GM23338 (cell line): ENCODE measurements around the gene ATG9B. TPM values are rescaled to one million over a fixed set of nuclear protein-coding genes. Genes with fewer than 3 reads are reported as not detected.

ENCODE experiments used
- CREB1 ChIP-seq: fragments of 250-450 bp; sonication (Bioruptor Pico); IDR thresholded peaks from 2 replicates; pipeline ENCODE4 v1.5.0; 2020; ENCODE audit warnings: low read depth, mild to moderate bottlenecking, moderate library complexity
- EZH2 ChIP-seq: fragments of 200-600 bp; sonication (generic); IDR thresholded peaks from one replicate; pipeline ENCODE4 v1.8.0; 2017; ENCODE audit warnings: antibody characterized with exemption, mild to moderate bottlenecking, low read depth; ENCODE audit not compliant: unreplicated experiment
- NANOG ChIP-seq: IDR thresholded peaks from 2 replicates; pipeline ENCODE4 v1.6.1; 2016; ENCODE audit warnings: antibody characterized with exemption, borderline replicate concordance
- POLR2AphosphoS5 ChIP-seq: IDR thresholded peaks from 2 replicates; pipeline ENCODE4 v1.6.1; 2016; ENCODE audit warnings: antibody characterized with exemption, low read depth
- STAT1 ChIP-seq: IDR thresholded peaks from one replicate; pipeline ENCODE4 v1.6.1; 2016; ENCODE audit warnings: antibody characterized with exemption; ENCODE audit not compliant: unreplicated experiment
- ZNF114 ChIP-seq: fragments of 250-450 bp; sonication (Bioruptor Pico); IDR thresholded peaks from 2 replicates; pipeline ENCODE4 v1.5.0; 2020; ENCODE audit warnings: mild to moderate bottlenecking, moderate library complexity
- ZNF331 ChIP-seq: fragments of 250-450 bp; sonication (Bioruptor Pico); IDR thresholded peaks from 2 replicates; pipeline ENCODE4 v1.5.0; 2020; ENCODE audit warnings: low read depth, mild to moderate bottlenecking, moderate library complexity
- ZNF462 ChIP-seq: fragments of 250-450 bp; sonication (Bioruptor Pico); IDR thresholded peaks from 2 replicates; pipeline ENCODE4 v1.5.0; 2020; ENCODE audit warnings: mild to moderate bottlenecking, moderate library complexity
- polyA plus RNA-seq: library from polyadenylated mRNA; unstranded; fragments of >200 nt; fragmentation: Nextera tagmentation; extraction: Ambion mirVana; gene quantifications from 2 replicates; pipeline ENCODE4 v1.2.1, GENCODE V29; 2016
- total RNA-seq: library from RNA; depleted of rRNA; stranded (reverse); fragments of >200 nt; shearing (Covaris generic); gene quantifications from 2 replicates; pipeline ENCODE4 v1.2.3, GENCODE V29; 2014; rRNA removed

ATG9B gene
- total and polyA plus RNA-seq, 2 experiments from 2014 or later = 1.2 to 3.4 TPM

GRCh38 chr7:150965273-150965830, 58.9 kb downstream of the ATG9B start (continued):
- TF ChIP-seq ZNF462 (no peak), POLR2AphosphoS5 (no peak), CREB1 (CRISPR knock-in tag) (no peak), ZNF114 (CRISPR knock-in tag) (no peak), NANOG (no peak), ZNF331 (no peak), EZH2 (no peak), STAT1 (no peak)

Other genes with a start within 250 kb of the ATG9B start
- gene TMEM176B, start 224.1 kb downstream of the ATG9B start, total RNA-seq = 0.35 and 0.47 TPM in 2 replicates
- 0.42 and 0.83 TPM in 2 replicates for gene TMEM176B, start 224.1 kb downstream of the ATG9B start, polyA plus RNA-seq
- gene TMEM176A, start 223.7 kb downstream of the ATG9B start, total RNA-seq = not detected in 2 replicates
- gene TMEM176A, start 223.7 kb downstream of the ATG9B start, polyA plus RNA-seq = 0.34 and 0.66 TPM in 2 replicates
- gene AOC1, start 172.0 kb downstream of the ATG9B start, total RNA-seq = 0.47 TPM in 1 of 2 replicates, not detected in the other
- not detected in 2 replicates for gene AOC1, start 172.0 kb downstream of the ATG9B start, polyA plus RNA-seq
- 11.3 and 14.7 TPM in 2 replicates for gene KCNH2, start 46.2 kb downstream of the ATG9B start, total RNA-seq
- gene KCNH2, start 46.2 kb downstream of the ATG9B start, polyA plus RNA-seq = 2.6 and 2.9 TPM in 2 replicates
- 6.1 and 13.3 TPM in 2 replicates for gene NOS3, start 33.5 kb downstream of the ATG9B start, total RNA-seq
- gene NOS3, start 33.5 kb downstream of the ATG9B start, polyA plus RNA-seq = 2.6 and 3.1 TPM in 2 replicates
- 27.1 and 41.1 TPM in 2 replicates for gene ABCB8, start 4.0 kb upstream of the ATG9B start, total RNA-seq
- 11.4 and 13.1 TPM in 2 replicates for gene ABCB8, start 4.0 kb upstream of the ATG9B start, polyA plus RNA-seq
- 0.54 and 0.90 TPM in 2 replicates for gene ASIC3, start 24.0 kb upstream of the ATG9B start, total RNA-seq
- gene ASIC3, start 24.0 kb upstream of the ATG9B start, polyA plus RNA-seq = 0.87 and 1.4 TPM in 2 replicates
- 17.4 and 19.8 TPM in 2 replicates for gene CDK5, start 33.4 kb upstream of the ATG9B start, total RNA-seq
- 27.1 TPM in 2 replicates for gene CDK5, start 33.4 kb upstream of the ATG9B start, polyA plus RNA-seq
- gene SLC4A2, start 35.1 kb upstream of the ATG9B start, total RNA-seq = 90.4 and 106 TPM in 2 replicates
- gene SLC4A2, start 35.1 kb upstream of the ATG9B start, polyA plus RNA-seq = 64.8 and 75.5 TPM in 2 replicates
- gene FASTK, start 56.3 kb upstream of the ATG9B start, total RNA-seq = 42.5 and 57.4 TPM in 2 replicates
- gene FASTK, start 56.3 kb upstream of the ATG9B start, polyA plus RNA-seq = 36.4 and 37.4 TPM in 2 replicates
- 37.1 and 61.1 TPM in 2 replicates for gene TMUB1, start 59.0 kb upstream of the ATG9B start, total RNA-seq
- 47.6 and 59.6 TPM in 2 replicates for gene TMUB1, start 59.0 kb upstream of the ATG9B start, polyA plus RNA-seq
- 32.2 and 39.2 TPM in 2 replicates for gene AGAP3, start 62.0 kb upstream of the ATG9B start, total RNA-seq
- gene AGAP3, start 62.0 kb upstream of the ATG9B start, polyA plus RNA-seq = 24.0 and 24.9 TPM in 2 replicates
- 0.24 and 1.8 TPM in 2 replicates for gene GBX1, start 143.2 kb upstream of the ATG9B start, total RNA-seq
- gene GBX1, start 143.2 kb upstream of the ATG9B start, polyA plus RNA-seq = not detected in 2 replicates
- gene ASB10, start 162.8 kb upstream of the ATG9B start, total RNA-seq = not detected in 2 replicates
- gene ASB10, start 162.8 kb upstream of the ATG9B start, polyA plus RNA-seq = not detected in 2 replicates
- not detected in 2 replicates for gene H2BK1, start 186.0 kb upstream of the ATG9B start, total RNA-seq
- gene H2BK1, start 186.0 kb upstream of the ATG9B start, polyA plus RNA-seq = not detected in 2 replicates
- gene ABCF2, start 202.7 kb upstream of the ATG9B start, total RNA-seq = 47.9 and 58.7 TPM in 2 replicates
- 17.8 and 18.7 TPM in 2 replicates for gene ABCF2, start 202.7 kb upstream of the ATG9B start, polyA plus RNA-seq
- gene CHPF2, start 208.0 kb upstream of the ATG9B start, total RNA-seq = 24.9 and 26.1 TPM in 2 replicates
- gene CHPF2, start 208.0 kb upstream of the ATG9B start, polyA plus RNA-seq = 4.8 and 5.4 TPM in 2 replicates
- 2.2 and 3.3 TPM in 2 replicates for gene SMARCD3, start 224.2 kb upstream of the ATG9B start, total RNA-seq
- gene SMARCD3, start 224.2 kb upstream of the ATG9B start, polyA plus RNA-seq = 2.7 and 4.0 TPM in 2 replicates